NCI-H1048 (cell line): ENCODE data around the gene APOO.
"Not testable (repeated sequence)": the region's sequence is repeated elsewhere in the genome, so short reads cannot be mapped to it uniquely, and the experiment has no call there.

Source experiments
- DNase-seq: peaks from one replicate; lab custom pipeline; 2025; lab: John Stamatoyannopoulos, UW

The APOO gene

GRCh38 chrX:23902419-23902818, 5.3 kb downstream of the APOO start:
- peak; percentile 40 for DNase-seq

GRCh38 chrX:23901805-23902204, 5.9 kb downstream of the APOO start:
- DNase-seq = no peak

- no peak for DNase-seq
Measured at GRCh38 chrX:23901060-23901459, 6.7 kb downstream of the APOO start.

- DNase-seq = no peak
Measured at GRCh38 chrX:23900220-23900797, 7.4 kb downstream of the APOO start.

- DNase-seq = no peak
Measured at GRCh38 chrX:23898412-23898959, 9.3 kb downstream of the APOO start.

GRCh38 chrX:23896981-23897380, 10.8 kb downstream of the APOO start:
- no peak for DNase-seq

- DNase-seq = not testable (repeated sequence)
Measured at GRCh38 chrX:23896539-23896938, 11.2 kb downstream of the APOO start.

GRCh38 chrX:23894993-23895392, 12.7 kb downstream of the APOO start:
- DNase-seq = not testable (repeated sequence)

GRCh38 chrX:23890933-23891332, 16.8 kb downstream of the APOO start:
- no peak for DNase-seq

GRCh38 chrX:23888887-23889501, 18.7 kb downstream of the APOO start:
- DNase-seq = no peak

- no peak for DNase-seq
Measured at GRCh38 chrX:23887918-23888317, 19.8 kb downstream of the APOO start.

- DNase-seq = no peak
Measured at GRCh38 chrX:23887451-23887850, 20.3 kb downstream of the APOO start.

- DNase-seq = no peak
Measured at GRCh38 chrX:23885803-23886202, 21.9 kb downstream of the APOO start.

GRCh38 chrX:23884427-23885024, 23.2 kb downstream of the APOO start:
- no peak for DNase-seq

- no peak for DNase-seq
Measured at GRCh38 chrX:23883737-23884354, 23.9 kb downstream of the APOO start.

GRCh38 chrX:23879380-23880090, 28.2 kb downstream of the APOO start:
- DNase-seq = no peak

- DNase-seq = no peak
Measured at GRCh38 chrX:23871905-23872546, 35.7 kb downstream of the APOO start.

- DNase-seq = no peak
Measured at GRCh38 chrX:23870041-23870440, 37.7 kb downstream of the APOO start.

- no peak for DNase-seq
Measured at GRCh38 chrX:23864742-23865326, 42.9 kb downstream of the APOO start.

GRCh38 chrX:23861952-23862351, 45.8 kb downstream of the APOO start:
- not testable (repeated sequence) for DNase-seq

- DNase-seq = no peak
Measured at GRCh38 chrX:23861215-23861896, 46.4 kb downstream of the APOO start.
